GM23338 (cell line): ENCODE measurements around the gene AGFG1. TPM values are rescaled to one million over a fixed set of nuclear protein-coding genes. Genes with fewer than 3 reads are reported as not detected.

Experiments
- ATAC-seq: fragments of 200-7000 bp; cut with Tn5 transposase; 3 replicates; pipeline ENCODE4 v1.9.1; 2020
- DNase-seq: peaks from one replicate; pipeline ENCODE4 v3.0.0-alpha.2; 2015; ENCODE audit warnings: low spot score
- H2AFZ ChIP-seq: fragments of 200-600 bp; sonication (generic); 2 replicates; pipeline ENCODE4 v1.8.0; 2016; ENCODE audit warnings: antibody characterized with exemption, mild to moderate bottlenecking, moderate library complexity
- H3F3A ChIP-seq: fragments of 200-600 bp; sonication (generic); replicated peaks from 2 replicates; pipeline ENCODE4 v1.8.0; 2017; ENCODE audit warnings: antibody characterized with exemption, mixed run types, low read depth
- H3K27ac ChIP-seq: fragments of 200-600 bp; sonication (generic); 2 replicates; pipeline ENCODE4 v1.6.1; 2016; ENCODE audit warnings: low read depth
- H3K27me3 ChIP-seq: fragments of 200-600 bp; sonication (generic); 2 replicates; pipeline ENCODE4 v1.8.0; 2016; ENCODE audit warnings: mild to moderate bottlenecking, mixed run types, moderate library complexity; ENCODE audit not compliant: insufficient read depth
- H3K36me3 ChIP-seq: fragments of 200-600 bp; sonication (generic); 2 replicates; pipeline ENCODE4 v1.8.0; 2016; ENCODE audit warnings: mild to moderate bottlenecking; ENCODE audit not compliant: insufficient read depth
- H3K4me1 ChIP-seq: fragments of 200-600 bp; sonication (generic); 2 replicates; pipeline ENCODE4 v1.8.0; 2016; ENCODE audit warnings: mild to moderate bottlenecking, moderate library complexity; ENCODE audit not compliant: insufficient read depth
- H3K4me2 ChIP-seq: fragments of 200-600 bp; sonication (generic); 2 replicates; pipeline ENCODE4 v1.7.1; 2017; ENCODE audit warnings: mixed run types
- H3K4me3 ChIP-seq: fragments of 200-600 bp; sonication (generic); 2 replicates; pipeline ENCODE4 v1.6.1; 2016; ENCODE audit warnings: mixed run types
- H3K79me2 ChIP-seq: fragments of 200-600 bp; sonication (generic); replicated peaks from 2 replicates; pipeline ENCODE4 v1.8.0; 2017; ENCODE audit warnings: mild to moderate bottlenecking; ENCODE audit not compliant: insufficient read depth
- H3K9me2 ChIP-seq: fragments of 200-600 bp; sonication (generic); 2 replicates; pipeline ENCODE4 v1.8.0; 2017; ENCODE audit not compliant: insufficient read depth
- H4K20me1 ChIP-seq: fragments of 200-600 bp; sonication (generic); replicated peaks from 2 replicates; pipeline ENCODE4 v1.8.0; 2017; ENCODE audit warnings: mild to moderate bottlenecking; ENCODE audit not compliant: insufficient read depth
- H3K27ac Mint-ChIP-seq: 2 replicates; pipeline ENCODE4 v1.8.0; 2020; ENCODE audit warnings: inconsistent platforms, mild to moderate bottlenecking, moderate library complexity, mixed read lengths
- H3K27me3 Mint-ChIP-seq: 3 replicates; pipeline ENCODE4 v1.8.0; 2022; ENCODE audit warnings: low read depth, mild to moderate bottlenecking, moderate library complexity, mixed read lengths, inconsistent platforms; ENCODE audit not compliant: insufficient read depth, poor library complexity
- H3K36me3 Mint-ChIP-seq: 3 replicates; pipeline ENCODE4 v1.8.0; 2021; ENCODE audit warnings: low read depth, mild to moderate bottlenecking, inconsistent platforms, moderate library complexity, mixed read lengths
- H3K4me1 Mint-ChIP-seq: 3 replicates; pipeline ENCODE4 v1.8.0; 2020; ENCODE audit warnings: mild to moderate bottlenecking, inconsistent platforms, mixed read lengths
- H3K4me3 Mint-ChIP-seq: 3 replicates; pipeline ENCODE4 v1.8.0; 2021; ENCODE audit warnings: moderate library complexity, mild to moderate bottlenecking, inconsistent platforms, mixed read lengths
- H3K9me3 Mint-ChIP-seq: 3 replicates; pipeline ENCODE4 v1.8.0; 2020; ENCODE audit warnings: moderate library complexity, mild to moderate bottlenecking, inconsistent platforms, mixed read lengths
- CREB1 ChIP-seq: fragments of 250-450 bp; sonication (Bioruptor Pico); IDR thresholded peaks from 2 replicates; pipeline ENCODE4 v1.5.0; 2020; ENCODE audit warnings: low read depth, mild to moderate bottlenecking, moderate library complexity
- CTCF ChIP-seq, 2 experiments: fragments of 200-600 bp in 1 of 2; sonication (generic) in 1 of 2; conservative IDR thresholded peaks; 2 replicates each; pipeline versions ENCODE4 v1.5.1 to v1.6.1; 2016 to 2017; ENCODE audit warnings: antibody characterized with exemption in 2 of 2, low read depth in 2 of 2, mild to moderate bottlenecking in 2 of 2, moderate library complexity in 1 of 2
- ETS1 ChIP-seq: IDR thresholded peaks from 2 replicates; pipeline ENCODE4 v1.6.1; 2016; ENCODE audit warnings: antibody characterized with exemption
- EZH2 ChIP-seq: fragments of 200-600 bp; sonication (generic); IDR thresholded peaks from one replicate; pipeline ENCODE4 v1.8.0; 2017; ENCODE audit warnings: antibody characterized with exemption, mild to moderate bottlenecking, low read depth; ENCODE audit not compliant: unreplicated experiment
- EZH2phosphoT487 ChIP-seq: fragments of 200-600 bp; sonication (generic); IDR thresholded peaks from one replicate; pipeline ENCODE4 v1.8.1; 2018; ENCODE audit warnings: antibody characterized with exemption; ENCODE audit not compliant: unreplicated experiment
- JUNB ChIP-seq: IDR thresholded peaks from one replicate; pipeline ENCODE4 v1.6.1; 2016; ENCODE audit warnings: antibody characterized with exemption; ENCODE audit not compliant: unreplicated experiment
- REST ChIP-seq: IDR thresholded peaks from one replicate; pipeline ENCODE4 v1.6.1; 2018; ENCODE audit warnings: antibody characterized with exemption; ENCODE audit not compliant: unreplicated experiment
- STAT1 ChIP-seq: IDR thresholded peaks from one replicate; pipeline ENCODE4 v1.6.1; 2016; ENCODE audit warnings: antibody characterized with exemption; ENCODE audit not compliant: unreplicated experiment
- ZNF114 ChIP-seq: fragments of 250-450 bp; sonication (Bioruptor Pico); IDR thresholded peaks from 2 replicates; pipeline ENCODE4 v1.5.0; 2020; ENCODE audit warnings: mild to moderate bottlenecking, moderate library complexity
- ZNF462 ChIP-seq: fragments of 250-450 bp; sonication (Bioruptor Pico); IDR thresholded peaks from 2 replicates; pipeline ENCODE4 v1.5.0; 2020; ENCODE audit warnings: mild to moderate bottlenecking, moderate library complexity
- polyA plus RNA-seq: library from polyadenylated mRNA; unstranded; fragments of >200 nt; fragmentation: Nextera tagmentation; extraction: Ambion mirVana; gene quantifications from 2 replicates; pipeline ENCODE4 v1.2.1, GENCODE V29; 2016
- total RNA-seq: library from RNA; depleted of rRNA; stranded (reverse); fragments of >200 nt; shearing (Covaris generic); gene quantifications from 2 replicates; pipeline ENCODE4 v1.2.3, GENCODE V29; 2014

The AGFG1 gene
- total and polyA plus RNA-seq, 2 experiments from 2014 or later, result 14.5 to 113 TPM

GRCh38 chr2:227443889-227444568 is 27.9 kb upstream of the AGFG1 start (continued):
- TF ChIP-seq ETS1, result no peak
- no peak for TF ChIP-seq ZNF114 (CRISPR knock-in tag)
- no peak for TF ChIP-seq JUNB
- TF ChIP-seq ZNF462 (CRISPR knock-in tag), result no peak

- ATAC-seq (no peak), DNase-seq (no peak)
- H3K4me1 ChIP-seq, result peaks cover 7% of the 10 kb centered on the region; the same call in 1 of the 2 replicates
- no peak overlapping the region for H3K27ac ChIP-seq
- H2AFZ ChIP-seq, result no peak overlapping the region
- H3K9me3 Mint-ChIP-seq, result no peaks in the 10 kb centered on the region; the same call in 2 of the 3 replicates
- no peaks in the 10 kb centered on the region for H3K36me3 Mint-ChIP-seq
- H3K4me3 ChIP-seq, result no peak overlapping the region
- no peak overlapping the region for H3K4me3 Mint-ChIP-seq
- no peaks in the 10 kb centered on the region for H4K20me1 ChIP-seq
- no peak overlapping the region for H3K27ac Mint-ChIP-seq
- no peaks in the 10 kb centered on the region for H3K27me3 ChIP-seq
- H3K9me2 ChIP-seq, result no peaks in the 10 kb centered on the region
- H3K4me2 ChIP-seq, result no peak overlapping the region
- no peaks in the 10 kb centered on the region for H3K36me3 ChIP-seq
- no peaks in the 10 kb centered on the region for H3K79me2 ChIP-seq
- H3F3A ChIP-seq, result no peaks in the 10 kb centered on the region
- peaks cover 14% of the 10 kb centered on the region for H3K4me1 Mint-ChIP-seq
- H3K27me3 Mint-ChIP-seq, result peaks cover 2% of the 10 kb centered on the region
- TF ChIP-seq CTCF (conservative IDR thresholded peaks at IDR 0.05; ENCODE audit: low read depth in 2 of 2) (no peak), CREB1 (CRISPR knock-in tag) (no peak), REST (no peak), JUNB (no peak), EZH2phosphoT487 (no peak), EZH2 (no peak), ZNF114 (CRISPR knock-in tag) (no peak), ETS1 (no peak), STAT1 (no peak)
These were observed 24.4 kb upstream of the AGFG1 start for GRCh38 chr2:227447606-227448005.
